HEK293 (cell line): ENCODE results near the gene LHFPL2.

ENCODE experiments used
- CTCF ChIP-seq: fragments of 450-650 bp; formaldehyde crosslinking; IDR thresholded peaks from 2 replicates; pipeline ENCODE4 v1.5.1; 2016; ENCODE audit warnings: missing biosample characterization, missing genetic modification characterization
- OVOL3 ChIP-seq: fragments of 450-650 bp; formaldehyde crosslinking; IDR thresholded peaks from 2 replicates; pipeline ENCODE4 v1.5.1; 2016; ENCODE audit warnings: missing biosample characterization, missing genetic modification characterization
- PRDM1 ChIP-seq: fragments of 450-650 bp; formaldehyde crosslinking; IDR thresholded peaks from 2 replicates; pipeline ENCODE4; 2016; ENCODE audit warnings: missing biosample characterization, missing genetic modification characterization
- ZFP41 ChIP-seq: fragments of 450-650 bp; formaldehyde crosslinking; IDR thresholded peaks from 2 replicates; pipeline ENCODE4 v1.5.1; 2016; ENCODE audit warnings: missing biosample characterization, missing genetic modification characterization, borderline replicate concordance
- ZNF121 ChIP-seq: fragments of 450-650 bp; formaldehyde crosslinking; IDR thresholded peaks from 2 replicates; pipeline ENCODE4 v1.5.1; 2016; ENCODE audit warnings: missing biosample characterization, missing genetic modification characterization
- ZNF274 ChIP-seq, 2 experiments: fragments of 200-500 bp in 1 of 2; fragments of 450-650 bp in 1 of 2; sonication (Bioruptor generic) in 1 of 2; formaldehyde crosslinking in 1 of 2; IDR thresholded peaks; 2 replicates each; pipeline versions ENCODE4 v1.5.1 to v1.6.1; 2014 to 2016; ENCODE audit warnings: borderline replicate concordance in 1 of 2, inconsistent platforms in 1 of 2, low read length in 1 of 2, missing biosample characterization in 1 of 2, missing genetic modification characterization in 1 of 2
- ZNF302 ChIP-seq: fragments of 450-650 bp; formaldehyde crosslinking; IDR thresholded peaks from 2 replicates; pipeline ENCODE4 v1.5.1; 2016; ENCODE audit warnings: missing biosample characterization, missing genetic modification characterization, low read depth
- ZNF843 ChIP-seq: fragments of 450-650 bp; formaldehyde crosslinking; IDR thresholded peaks from 2 replicates; pipeline ENCODE4 v1.5.1; 2016; ENCODE audit warnings: missing biosample characterization, missing genetic modification characterization
- TF ChIP-seq, protein P1 (sequence below): fragments of 450-650 bp; formaldehyde crosslinking; IDR thresholded peaks from 2 replicates; pipeline ENCODE4 v1.5.1; 2017; ENCODE audit warnings: missing biosample characterization, missing genetic modification characterization
- TF ChIP-seq, protein P2 (sequence below): fragments of 450-650 bp; formaldehyde crosslinking; IDR thresholded peaks from 2 replicates; pipeline ENCODE4 v1.5.1; 2017; ENCODE audit warnings: missing biosample characterization, missing genetic modification characterization
- TF ChIP-seq, protein P3 (sequence below): fragments of 450-650 bp; formaldehyde crosslinking; IDR thresholded peaks from 2 replicates; pipeline ENCODE4 v1.5.1; 2016; ENCODE audit warnings: missing biosample characterization, missing genetic modification characterization

- TF ChIP-seq CTCF (tag by site-specific recombination) (peak; percentile 81), OVOL3 (tag by site-specific recombination) (no peak), ZNF302 (no peak), ZNF274 (IDR thresholded peaks at IDR 0.05; ENCODE audit: low read length) (no peak), ZNF274 (tag by site-specific recombination; IDR thresholded peaks at IDR 0.05; ENCODE audit: borderline replicate concordance) (no peak), ZNF121 (tag by site-specific recombination) (no peak), ZNF843 (tag by site-specific recombination) (no peak), PRDM1 (no peak), ZFP41 (tag by site-specific recombination) (no peak)
- TF ChIP-seq, protein P1, sequence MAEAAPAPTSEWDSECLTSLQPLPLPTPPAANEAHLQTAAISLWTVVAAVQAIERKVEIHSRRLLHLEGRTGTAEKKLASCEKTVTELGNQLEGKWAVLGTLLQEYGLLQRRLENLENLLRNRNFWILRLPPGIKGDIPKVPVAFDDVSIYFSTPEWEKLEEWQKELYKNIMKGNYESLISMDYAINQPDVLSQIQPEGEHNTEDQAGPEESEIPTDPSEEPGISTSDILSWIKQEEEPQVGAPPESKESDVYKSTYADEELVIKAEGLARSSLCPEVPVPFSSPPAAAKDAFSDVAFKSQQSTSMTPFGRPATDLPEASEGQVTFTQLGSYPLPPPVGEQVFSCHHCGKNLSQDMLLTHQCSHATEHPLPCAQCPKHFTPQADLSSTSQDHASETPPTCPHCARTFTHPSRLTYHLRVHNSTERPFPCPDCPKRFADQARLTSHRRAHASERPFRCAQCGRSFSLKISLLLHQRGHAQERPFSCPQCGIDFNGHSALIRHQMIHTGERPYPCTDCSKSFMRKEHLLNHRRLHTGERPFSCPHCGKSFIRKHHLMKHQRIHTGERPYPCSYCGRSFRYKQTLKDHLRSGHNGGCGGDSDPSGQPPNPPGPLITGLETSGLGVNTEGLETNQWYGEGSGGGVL: no peak
- TF ChIP-seq, protein P2, sequence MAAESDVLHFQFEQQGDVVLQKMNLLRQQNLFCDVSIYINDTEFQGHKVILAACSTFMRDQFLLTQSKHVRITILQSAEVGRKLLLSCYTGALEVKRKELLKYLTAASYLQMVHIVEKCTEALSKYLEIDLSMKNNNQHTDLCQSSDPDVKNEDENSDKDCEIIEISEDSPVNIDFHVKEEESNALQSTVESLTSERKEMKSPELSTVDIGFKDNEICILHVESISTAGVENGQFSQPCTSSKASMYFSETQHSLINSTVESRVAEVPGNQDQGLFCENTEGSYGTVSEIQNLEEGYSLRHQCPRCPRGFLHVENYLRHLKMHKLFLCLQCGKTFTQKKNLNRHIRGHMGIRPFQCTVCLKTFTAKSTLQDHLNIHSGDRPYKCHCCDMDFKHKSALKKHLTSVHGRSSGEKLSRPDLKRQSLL (tag by site-specific recombination): no peak
- TF ChIP-seq, protein P3, sequence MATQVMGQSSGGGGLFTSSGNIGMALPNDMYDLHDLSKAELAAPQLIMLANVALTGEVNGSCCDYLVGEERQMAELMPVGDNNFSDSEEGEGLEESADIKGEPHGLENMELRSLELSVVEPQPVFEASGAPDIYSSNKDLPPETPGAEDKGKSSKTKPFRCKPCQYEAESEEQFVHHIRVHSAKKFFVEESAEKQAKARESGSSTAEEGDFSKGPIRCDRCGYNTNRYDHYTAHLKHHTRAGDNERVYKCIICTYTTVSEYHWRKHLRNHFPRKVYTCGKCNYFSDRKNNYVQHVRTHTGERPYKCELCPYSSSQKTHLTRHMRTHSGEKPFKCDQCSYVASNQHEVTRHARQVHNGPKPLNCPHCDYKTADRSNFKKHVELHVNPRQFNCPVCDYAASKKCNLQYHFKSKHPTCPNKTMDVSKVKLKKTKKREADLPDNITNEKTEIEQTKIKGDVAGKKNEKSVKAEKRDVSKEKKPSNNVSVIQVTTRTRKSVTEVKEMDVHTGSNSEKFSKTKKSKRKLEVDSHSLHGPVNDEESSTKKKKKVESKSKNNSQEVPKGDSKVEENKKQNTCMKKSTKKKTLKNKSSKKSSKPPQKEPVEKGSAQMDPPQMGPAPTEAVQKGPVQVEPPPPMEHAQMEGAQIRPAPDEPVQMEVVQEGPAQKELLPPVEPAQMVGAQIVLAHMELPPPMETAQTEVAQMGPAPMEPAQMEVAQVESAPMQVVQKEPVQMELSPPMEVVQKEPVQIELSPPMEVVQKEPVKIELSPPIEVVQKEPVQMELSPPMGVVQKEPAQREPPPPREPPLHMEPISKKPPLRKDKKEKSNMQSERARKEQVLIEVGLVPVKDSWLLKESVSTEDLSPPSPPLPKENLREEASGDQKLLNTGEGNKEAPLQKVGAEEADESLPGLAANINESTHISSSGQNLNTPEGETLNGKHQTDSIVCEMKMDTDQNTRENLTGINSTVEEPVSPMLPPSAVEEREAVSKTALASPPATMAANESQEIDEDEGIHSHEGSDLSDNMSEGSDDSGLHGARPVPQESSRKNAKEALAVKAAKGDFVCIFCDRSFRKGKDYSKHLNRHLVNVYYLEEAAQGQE (tag by site-specific recombination): no peak
Observed at GRCh38 chr5:78537821-78538220, 110.8 kb downstream of the LHFPL2 start.
